OCI-LY1 (cell line): Measurements from ENCODE around the gene LGALS14.

ENCODE experiments used
- H2AFZ ChIP-seq: fragments of 200-600 bp; sonication (generic), shearing (Covaris generic); 2 replicates; pipeline ENCODE4 v1.6.0; 2014; ENCODE audit warnings: antibody characterized with exemption, mild to moderate bottlenecking, low read length
- H3F3A ChIP-seq: fragments of 200-600 bp; sonication (generic), shearing (Covaris generic); 2 replicates; pipeline ENCODE4 v1.6.0; 2014; ENCODE audit warnings: mild to moderate bottlenecking, antibody characterized with exemption, low read length, moderate library complexity; ENCODE audit not compliant: insufficient read depth
- H3K27ac ChIP-seq: fragments of 200-600 bp; sonication (generic); 2 replicates; pipeline ENCODE4 v1.5.1; 2014; ENCODE audit warnings: low read length, mixed run types, mild to moderate bottlenecking, low read depth; ENCODE audit not compliant: poor library complexity, severe bottlenecking
- H3K27me3 ChIP-seq: fragments of 200-600 bp; sonication (generic); 2 replicates; pipeline ENCODE4 v1.6.0; 2014; ENCODE audit warnings: antibody characterized with exemption, mild to moderate bottlenecking, low read length, moderate library complexity; ENCODE audit not compliant: insufficient read depth
- H3K36me3 ChIP-seq: fragments of 200-600 bp; sonication (generic); 2 replicates; pipeline ENCODE4 v1.6.1; 2014; ENCODE audit warnings: mild to moderate bottlenecking, antibody characterized with exemption, low read length, moderate library complexity, mixed read lengths; ENCODE audit not compliant: insufficient read depth
- H3K4me1 ChIP-seq: fragments of 200-600 bp; sonication (generic); 2 replicates; pipeline ENCODE4 v1.5.1; 2014; ENCODE audit warnings: mild to moderate bottlenecking, low read length, moderate library complexity; ENCODE audit not compliant: insufficient read depth, severe bottlenecking
- H3K4me2 ChIP-seq: fragments of 200-600 bp; sonication (generic), shearing (Covaris generic); 2 replicates; pipeline ENCODE4 v1.6.1; 2014; ENCODE audit warnings: low read length
- H3K4me3 ChIP-seq: fragments of 200-600 bp; sonication (generic); 2 replicates; pipeline ENCODE4 v1.5.1; 2014; ENCODE audit warnings: low read length, low read depth, mild to moderate bottlenecking, mixed read lengths; ENCODE audit not compliant: poor library complexity, severe bottlenecking
- H3K79me2 ChIP-seq: fragments of 200-600 bp; shearing (Covaris generic); 2 replicates; pipeline ENCODE4 v1.6.1; 2016; ENCODE audit warnings: mixed run types, low read length, mixed read lengths; ENCODE audit not compliant: insufficient read depth
- H3K9ac ChIP-seq: fragments of 200-600 bp; sonication (generic), shearing (Covaris generic); 2 replicates; pipeline ENCODE4 v1.6.1; 2014; ENCODE audit warnings: mild to moderate bottlenecking, low read length, mixed read lengths
- H3K9me2 ChIP-seq: fragments of 200-600 bp; sonication (generic), shearing (Covaris generic); 2 replicates; pipeline ENCODE4 v1.6.1; 2014; ENCODE audit warnings: low read depth, mild to moderate bottlenecking, low read length, mixed read lengths
- H3K9me3 ChIP-seq: fragments of 200-600 bp; shearing (Covaris generic); 2 replicates; pipeline ENCODE4 v1.6.1; 2014; ENCODE audit warnings: low read length, mixed read lengths
- H4K20me1 ChIP-seq: fragments of 200-600 bp; sonication (generic), shearing (Covaris generic); 2 replicates; pipeline ENCODE4 v1.6.0; 2016; ENCODE audit warnings: mild to moderate bottlenecking, low read length; ENCODE audit not compliant: insufficient read depth
- EZH2 ChIP-seq: fragments of 200-600 bp; sonication (generic), shearing (Covaris generic); IDR thresholded peaks from 2 replicates; pipeline ENCODE4 v1.8.0; 2017; ENCODE audit warnings: borderline replicate concordance, mixed run types, mild to moderate bottlenecking, antibody characterized with exemption, low read length, moderate library complexity, mixed read lengths
- TF ChIP-seq, protein P1 (sequence below): fragments of 200-600 bp; sonication (generic), shearing (Covaris generic); IDR thresholded peaks from 2 replicates; pipeline ENCODE4 v1.5.1; 2017; ENCODE audit warnings: mild to moderate bottlenecking, antibody characterized with exemption, low read length, moderate library complexity, mixed read lengths

The LGALS14 gene, protein sequence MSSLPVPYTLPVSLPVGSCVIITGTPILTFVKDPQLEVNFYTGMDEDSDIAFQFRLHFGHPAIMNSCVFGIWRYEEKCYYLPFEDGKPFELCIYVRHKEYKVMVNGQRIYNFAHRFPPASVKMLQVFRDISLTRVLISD

DNA sequence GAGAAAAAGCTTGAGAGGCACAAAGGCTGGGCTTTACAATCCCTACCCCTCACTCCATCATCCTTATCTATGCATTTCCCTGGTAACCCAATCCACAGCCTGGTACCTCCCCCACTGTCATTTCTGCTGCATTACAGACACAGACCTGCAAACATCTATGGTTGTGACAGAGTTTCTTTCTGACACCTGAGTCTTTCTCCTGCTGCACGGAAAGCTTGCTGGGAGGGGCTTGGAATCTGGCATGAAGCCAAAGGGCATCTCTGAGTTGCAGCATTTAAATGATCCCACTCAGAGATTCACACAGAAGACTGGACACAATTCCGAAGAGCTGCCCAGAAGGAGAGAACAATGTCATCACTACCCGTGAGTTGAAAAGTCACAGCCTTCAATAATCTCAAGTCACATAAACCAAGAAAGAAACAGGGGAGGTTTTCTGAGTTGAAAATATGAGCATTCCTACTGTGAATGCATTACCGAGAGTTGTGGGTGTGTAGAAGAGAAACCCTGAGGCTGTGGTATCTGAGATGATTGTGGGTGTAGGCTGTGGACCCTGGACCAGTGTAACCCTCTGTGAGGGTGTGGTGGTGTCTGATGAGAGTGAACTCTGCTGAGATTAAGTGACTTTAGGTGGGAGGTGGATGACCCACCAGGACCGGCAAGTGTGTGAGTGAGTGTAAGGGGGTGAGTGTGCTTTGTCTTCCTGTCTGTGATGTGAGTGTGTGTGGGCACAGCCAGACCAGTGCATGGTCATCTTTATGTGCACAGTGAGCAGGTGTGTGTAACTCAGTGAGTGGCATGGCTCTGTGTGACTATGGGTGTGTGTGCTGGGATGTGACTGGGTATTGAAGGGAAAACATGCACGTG, at the start of gene LGALS14:
Gene LGALS14 (plus strand): TSS at position 301 of the 864 bp plus-strand sequence. CDS start 48 bp downstream, at position 349.
- no peaks in the 10 kb centered on the region for H3K79me2 ChIP-seq
- no peak within 1 kb of the TSS for H3K4me3 ChIP-seq
- no peaks in the 10 kb centered on the region for H4K20me1 ChIP-seq
- TF ChIP-seq, protein P1, sequence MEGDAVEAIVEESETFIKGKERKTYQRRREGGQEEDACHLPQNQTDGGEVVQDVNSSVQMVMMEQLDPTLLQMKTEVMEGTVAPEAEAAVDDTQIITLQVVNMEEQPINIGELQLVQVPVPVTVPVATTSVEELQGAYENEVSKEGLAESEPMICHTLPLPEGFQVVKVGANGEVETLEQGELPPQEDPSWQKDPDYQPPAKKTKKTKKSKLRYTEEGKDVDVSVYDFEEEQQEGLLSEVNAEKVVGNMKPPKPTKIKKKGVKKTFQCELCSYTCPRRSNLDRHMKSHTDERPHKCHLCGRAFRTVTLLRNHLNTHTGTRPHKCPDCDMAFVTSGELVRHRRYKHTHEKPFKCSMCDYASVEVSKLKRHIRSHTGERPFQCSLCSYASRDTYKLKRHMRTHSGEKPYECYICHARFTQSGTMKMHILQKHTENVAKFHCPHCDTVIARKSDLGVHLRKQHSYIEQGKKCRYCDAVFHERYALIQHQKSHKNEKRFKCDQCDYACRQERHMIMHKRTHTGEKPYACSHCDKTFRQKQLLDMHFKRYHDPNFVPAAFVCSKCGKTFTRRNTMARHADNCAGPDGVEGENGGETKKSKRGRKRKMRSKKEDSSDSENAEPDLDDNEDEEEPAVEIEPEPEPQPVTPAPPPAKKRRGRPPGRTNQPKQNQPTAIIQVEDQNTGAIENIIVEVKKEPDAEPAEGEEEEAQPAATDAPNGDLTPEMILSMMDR, result no peak
- no peak for TF ChIP-seq EZH2
- no peaks in the 10 kb centered on the region for H3K27me3 ChIP-seq
- no peaks in the 10 kb centered on the region for H3F3A ChIP-seq
- no peak within 1 kb of the TSS for H3K9ac ChIP-seq
- no peaks in the 10 kb centered on the region for H3K9me2 ChIP-seq
- no peak within 1 kb of the TSS for H2AFZ ChIP-seq
- H3K9me3 ChIP-seq, result no peaks in the 10 kb centered on the region
- H3K36me3 ChIP-seq, result no peaks in the 10 kb centered on the region
- H3K4me2 ChIP-seq, result no peak within 1 kb of the TSS
- H3K4me1 ChIP-seq, result no peaks in the 10 kb centered on the region
- H3K27ac ChIP-seq, result no peak within 1 kb of the TSS

DNA sequence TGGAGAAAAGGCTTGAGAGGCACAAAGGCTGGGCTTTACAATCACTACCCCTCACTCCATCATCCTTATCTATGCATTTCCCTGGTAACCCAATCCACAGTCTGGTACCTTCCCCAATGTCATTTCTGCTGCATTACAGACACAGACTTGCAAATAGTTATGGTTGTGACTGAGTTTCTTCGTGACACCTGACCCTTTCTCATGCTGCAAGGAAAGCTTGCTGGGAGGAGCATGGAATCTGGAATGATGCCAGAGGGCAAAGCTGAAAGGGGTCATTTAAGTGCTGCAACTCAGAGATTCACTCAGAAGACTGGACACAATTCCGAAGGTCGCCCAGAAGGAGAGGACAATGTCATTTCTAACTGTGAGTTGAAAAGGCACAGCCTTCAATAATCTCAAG, 48.7 kb upstream of the LGALS14 start, which contains the start of gene LGALS16:
Gene LGALS16 (plus strand): TSS at position 301 of the 400 bp plus-strand sequence. CDS start 49 bp downstream, at position 350.
- no peak within 1 kb of the TSS for H3K4me2 ChIP-seq
- no peaks in the 10 kb centered on the region for H3F3A ChIP-seq
- H3K9me3 ChIP-seq, result no peaks in the 10 kb centered on the region
- no peaks in the 10 kb centered on the region for H4K20me1 ChIP-seq
- H3K79me2 ChIP-seq, result no peaks in the 10 kb centered on the region
- no peak within 1 kb of the TSS for H3K27ac ChIP-seq
- no peak within 1 kb of the TSS for H3K9ac ChIP-seq
- H3K4me3 ChIP-seq, result no peak within 1 kb of the TSS
- H3K27me3 ChIP-seq, result no peaks in the 10 kb centered on the region
- H2AFZ ChIP-seq, result no peak within 1 kb of the TSS
- no peaks in the 10 kb centered on the region for H3K36me3 ChIP-seq
- no peaks in the 10 kb centered on the region for H3K4me1 ChIP-seq
- no peaks in the 10 kb centered on the region for H3K9me2 ChIP-seq
- TF ChIP-seq, protein P1, result no peak
- TF ChIP-seq EZH2, result no peak

DNA sequence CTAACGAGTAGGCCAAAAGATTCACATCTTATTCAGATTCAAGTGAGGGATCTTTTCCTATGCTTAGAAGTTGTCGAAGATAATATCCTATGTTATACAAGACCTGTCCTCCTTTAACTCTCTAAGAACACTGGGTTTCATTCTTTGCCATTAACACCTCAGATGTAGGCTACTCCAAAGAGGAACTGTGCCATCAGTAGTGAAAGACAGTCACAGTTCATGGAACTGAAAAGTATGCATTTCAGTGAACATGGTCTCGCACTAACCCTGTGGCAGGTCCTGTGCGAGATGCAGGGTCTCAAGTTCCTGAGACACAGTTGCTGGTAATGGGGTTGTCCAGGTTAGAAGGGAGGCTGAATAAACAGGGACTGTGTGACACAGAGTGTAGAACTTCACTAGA, 44.5 kb upstream of the LGALS14 start:
- Histone ChIP-seq H3K79me2 (no peaks in the 10 kb centered on the region), H3K27me3 (no peaks in the 10 kb centered on the region)
- no peak for TF ChIP-seq EZH2
- TF ChIP-seq, protein P1, result no peak

More for the DNA sequence above, 44.5 kb upstream of the LGALS14 start:
- Histone ChIP-seq H3K4me2 (no peak overlapping the region), H3K36me3 (no peaks in the 10 kb centered on the region), H3K9me3 (no peaks in the 10 kb centered on the region), H3K4me1 (no peaks in the 10 kb centered on the region), H3K9me2 (no peaks in the 10 kb centered on the region), H3K27ac (no peak overlapping the region), H4K20me1 (no peaks in the 10 kb centered on the region), H2AFZ (no peak overlapping the region), H3K9ac (no peak overlapping the region), H3K4me3 (no peak overlapping the region), H3F3A (no peaks in the 10 kb centered on the region)
